ENCODE results near the gene ATP6V0C.

Gene ATP6V0C

DNA sequence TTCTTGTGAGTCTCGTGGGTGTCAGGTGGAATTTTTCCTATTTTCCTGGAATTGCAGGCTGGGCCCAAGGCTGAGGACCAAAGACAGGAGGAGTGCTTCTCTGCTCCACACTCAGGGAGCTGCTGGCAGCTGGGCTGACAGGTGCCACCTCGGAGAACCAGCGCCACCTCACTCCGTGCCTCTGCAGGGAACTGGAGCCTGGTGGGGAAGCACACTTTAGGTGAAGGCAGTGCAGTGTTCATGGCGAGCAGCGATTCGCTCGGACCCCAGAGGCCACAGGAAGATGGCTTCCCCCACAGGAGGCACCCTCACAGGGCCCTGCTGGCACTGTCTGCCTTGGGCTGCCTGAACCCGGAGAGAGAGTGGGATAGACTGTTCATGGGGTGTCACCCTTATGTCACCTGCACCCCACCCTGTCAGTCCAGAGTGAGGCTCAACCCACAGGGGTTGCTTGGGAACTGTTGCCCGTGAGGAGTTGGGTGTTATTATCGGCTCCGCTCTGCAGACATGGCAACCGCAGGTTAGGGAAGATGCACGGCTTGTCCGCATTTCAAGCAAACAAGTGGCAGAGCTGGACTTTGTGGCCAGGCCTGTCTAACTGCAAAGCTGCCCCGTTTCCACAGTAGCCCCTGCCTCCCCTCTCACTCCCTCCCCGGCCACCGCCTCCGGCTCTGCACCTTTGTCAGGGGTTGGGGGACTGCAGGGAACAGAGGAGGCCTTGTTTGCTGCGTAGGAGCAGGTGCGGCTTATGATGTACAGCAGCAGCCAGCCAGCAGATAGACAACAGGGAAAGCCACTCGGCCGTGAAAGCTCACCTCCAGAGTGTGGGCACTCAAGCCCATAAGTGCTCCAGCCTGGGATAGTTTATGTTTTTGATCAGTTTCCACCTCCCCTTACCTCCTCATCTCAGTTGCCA lies 23.3 kb upstream of the ATP6V0C start:
- no peak for FAIRE-seq
- no peak for DNase-seq (ENCODE audit: low spot score)

DNA sequence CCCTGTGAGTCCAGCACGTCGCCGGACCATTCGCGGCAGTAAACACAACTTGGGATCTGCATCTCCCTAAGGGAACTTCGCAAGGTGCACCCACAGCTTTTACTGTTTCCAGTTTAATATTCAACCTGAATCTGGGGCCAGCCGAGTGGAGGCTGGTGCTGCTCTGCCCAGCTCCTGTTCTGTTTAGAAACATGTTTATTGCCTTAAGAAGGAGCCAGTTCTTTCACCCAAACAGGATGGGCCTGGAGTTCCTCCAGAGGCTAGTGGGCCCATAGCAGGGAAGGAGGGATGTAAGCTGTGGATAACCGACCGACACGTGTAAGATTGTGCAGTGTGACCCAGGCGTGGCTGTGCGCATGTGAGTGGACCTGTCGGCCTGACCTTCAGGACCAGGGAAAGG lies 21.5 kb upstream of the ATP6V0C start:
- DNase-seq (ENCODE audit: low spot score) (no peak), FAIRE-seq (no peak)

DNA sequence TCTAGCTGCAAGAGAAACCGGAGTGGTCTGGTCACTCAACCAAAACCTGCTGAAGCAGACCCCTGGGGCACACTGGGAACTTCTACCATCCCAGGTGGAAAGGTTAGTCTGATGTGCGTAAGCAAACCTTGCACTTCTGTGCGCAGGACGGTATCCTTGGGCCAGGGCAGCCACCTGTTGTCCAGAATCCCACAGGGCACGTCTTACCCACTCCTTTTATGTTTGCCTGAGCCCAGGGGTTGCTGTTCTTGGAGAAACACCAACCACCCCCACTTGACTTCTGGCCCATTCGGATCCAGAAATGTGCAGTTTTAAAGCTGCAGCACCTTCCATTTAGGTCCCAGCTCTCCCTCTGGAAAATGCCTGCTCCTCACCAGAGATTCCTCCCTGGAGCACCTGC lies 20.1 kb upstream of the ATP6V0C start:
- FAIRE-seq (no peak), DNase-seq (ENCODE audit: low spot score) (no peak)

DNA sequence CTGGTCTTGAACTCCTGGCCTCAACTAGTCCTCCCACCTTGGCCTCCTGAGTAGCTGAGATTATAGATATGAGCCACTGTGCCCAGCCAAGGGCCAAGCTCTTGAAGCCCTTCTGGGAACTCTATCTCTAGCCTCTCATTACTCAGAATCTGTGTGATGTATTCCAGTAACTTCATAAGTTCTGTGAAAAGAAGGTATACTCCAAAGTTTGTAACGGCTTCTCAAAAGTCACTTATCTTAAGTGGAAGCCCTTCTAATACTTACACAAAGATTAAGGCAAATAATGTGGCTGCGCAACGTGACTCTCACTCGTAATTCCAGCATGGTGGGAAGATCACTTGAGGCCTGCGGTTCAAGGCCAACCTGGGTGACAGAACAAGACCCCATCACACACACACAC lies 19.1 kb upstream of the ATP6V0C start:
- no peak for DNase-seq (ENCODE audit: low spot score)
- no peak for FAIRE-seq

DNA sequence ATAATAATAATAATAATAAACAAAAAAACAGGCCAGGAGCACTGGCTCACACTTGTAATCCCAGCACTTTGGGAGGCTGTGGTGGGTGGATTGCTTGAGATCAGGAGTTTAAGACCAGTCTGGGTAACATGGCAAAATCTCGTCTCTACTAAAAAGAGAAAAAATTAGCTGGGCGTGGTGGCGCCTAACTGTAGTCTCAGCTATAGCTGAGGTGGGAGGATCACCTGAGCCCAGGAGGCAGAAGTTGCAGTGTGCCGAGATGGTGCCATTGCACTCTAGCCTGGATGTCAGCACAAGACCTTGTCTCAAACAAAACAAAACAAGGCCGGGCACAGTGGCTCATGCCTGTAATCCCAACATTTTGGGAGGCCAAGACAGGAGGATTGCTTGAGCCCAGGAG lies 18.7 kb upstream of the ATP6V0C start:
- DNase-seq (ENCODE audit: low spot score) (no peak), FAIRE-seq (no peak)

DNA sequence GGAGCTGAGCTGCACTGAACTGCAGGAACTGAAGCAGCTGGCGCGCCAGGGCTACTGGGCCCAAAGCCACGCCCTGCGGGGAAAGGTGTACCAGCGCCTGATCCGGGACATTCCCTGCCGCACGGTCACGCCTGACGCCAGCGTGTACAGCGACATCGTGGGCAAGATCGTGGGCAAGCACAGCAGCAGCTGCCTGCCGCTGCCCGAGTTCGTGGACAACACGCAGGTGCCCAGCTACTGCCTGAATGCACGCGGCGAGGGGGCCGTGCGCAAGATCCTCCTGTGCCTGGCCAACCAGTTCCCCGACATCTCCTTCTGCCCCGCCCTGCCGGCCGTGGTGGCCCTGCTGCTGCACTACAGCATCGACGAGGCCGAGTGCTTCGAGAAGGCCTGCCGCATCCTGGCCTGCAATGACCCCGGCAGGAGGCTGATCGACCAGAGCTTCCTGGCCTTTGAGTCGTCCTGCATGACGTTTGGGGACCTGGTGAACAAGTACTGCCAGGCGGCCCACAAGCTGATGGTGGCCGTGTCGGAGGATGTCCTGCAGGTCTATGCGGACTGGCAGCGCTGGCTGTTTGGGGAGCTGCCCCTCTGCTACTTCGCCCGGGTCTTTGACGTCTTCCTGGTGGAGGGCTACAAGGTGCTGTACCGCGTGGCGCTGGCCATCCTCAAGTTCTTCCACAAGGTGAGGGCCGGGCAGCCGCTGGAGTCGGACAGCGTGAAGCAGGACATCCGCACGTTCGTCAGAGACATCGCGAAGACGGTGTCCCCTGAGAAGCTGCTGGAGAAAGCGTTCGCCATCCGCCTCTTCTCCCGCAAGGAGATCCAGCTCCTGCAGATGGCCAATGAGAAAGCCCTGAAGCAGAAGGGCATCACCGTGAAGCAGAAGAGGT lies 17.3 kb upstream of the ATP6V0C start:
- FAIRE-seq, result no peak
- DNase-seq (ENCODE audit: low spot score), result no peak

DNA sequence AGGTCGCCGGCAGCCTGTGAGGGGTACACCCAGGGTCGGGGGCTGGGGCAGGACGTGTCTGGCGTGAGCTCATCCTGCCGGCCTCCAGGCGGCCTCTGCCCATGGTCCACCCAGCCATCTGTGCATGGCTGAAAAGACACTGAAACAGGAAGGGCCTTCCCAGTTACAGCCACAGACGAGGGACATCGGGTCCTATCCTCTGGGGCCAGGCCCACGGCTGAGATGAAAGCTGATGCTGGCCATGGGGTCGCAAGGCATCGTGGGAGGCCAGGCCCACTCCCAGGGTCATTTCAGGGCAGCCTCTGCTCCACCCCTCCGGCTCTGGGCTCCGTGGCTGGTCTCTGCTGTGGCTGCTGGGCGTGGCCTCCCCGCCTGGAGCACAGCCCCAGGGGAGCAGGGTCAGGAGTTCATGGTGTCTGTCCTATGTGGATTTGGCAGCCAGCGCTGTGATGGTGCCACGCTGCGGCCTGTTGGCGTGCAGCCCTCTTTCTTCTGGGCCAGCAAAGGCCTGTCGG lies 16.6 kb upstream of the ATP6V0C start:
- DNase-seq (ENCODE audit: low spot score), result no peak
- FAIRE-seq, result no peak

DNA sequence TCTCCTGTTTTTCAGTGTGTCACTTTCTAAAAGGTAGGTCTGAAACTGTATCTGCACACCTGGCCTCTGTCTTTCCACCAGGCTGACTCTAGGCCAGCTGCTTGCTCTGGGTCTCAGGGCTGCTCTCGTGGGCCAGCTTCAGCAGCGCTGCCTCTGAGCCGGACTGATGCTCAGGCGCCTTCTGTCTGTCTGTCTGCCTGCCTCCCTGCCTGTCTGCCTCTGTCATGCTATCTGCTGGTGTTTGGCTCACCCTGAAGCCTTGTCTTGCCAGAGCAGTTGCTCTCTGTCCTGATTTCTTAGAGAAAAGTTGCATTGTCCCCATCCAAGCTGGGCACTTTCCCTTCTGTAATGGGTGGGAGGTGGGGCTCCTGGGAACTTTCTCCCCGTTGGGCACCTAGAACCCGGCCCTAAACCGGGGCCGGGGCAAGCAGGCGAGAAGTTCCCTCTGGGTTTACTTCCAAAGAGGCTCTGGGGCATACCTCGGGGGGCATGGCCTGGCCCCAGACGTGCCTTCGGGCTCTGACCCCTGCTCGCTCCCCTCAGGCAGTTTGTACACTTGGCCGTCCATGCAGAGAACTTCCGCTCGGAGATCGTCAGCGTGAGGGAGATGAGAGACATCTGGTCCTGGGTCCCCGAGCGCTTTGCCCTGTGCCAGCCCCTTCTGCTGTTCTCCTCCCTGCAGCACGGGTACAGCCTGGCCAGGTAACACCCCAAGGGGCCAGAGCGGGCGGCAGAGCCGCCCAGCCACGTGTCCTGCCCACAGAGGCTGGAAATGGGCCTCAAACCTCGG lies 15.9 kb upstream of the ATP6V0C start:
- no peak for FAIRE-seq

DNA sequence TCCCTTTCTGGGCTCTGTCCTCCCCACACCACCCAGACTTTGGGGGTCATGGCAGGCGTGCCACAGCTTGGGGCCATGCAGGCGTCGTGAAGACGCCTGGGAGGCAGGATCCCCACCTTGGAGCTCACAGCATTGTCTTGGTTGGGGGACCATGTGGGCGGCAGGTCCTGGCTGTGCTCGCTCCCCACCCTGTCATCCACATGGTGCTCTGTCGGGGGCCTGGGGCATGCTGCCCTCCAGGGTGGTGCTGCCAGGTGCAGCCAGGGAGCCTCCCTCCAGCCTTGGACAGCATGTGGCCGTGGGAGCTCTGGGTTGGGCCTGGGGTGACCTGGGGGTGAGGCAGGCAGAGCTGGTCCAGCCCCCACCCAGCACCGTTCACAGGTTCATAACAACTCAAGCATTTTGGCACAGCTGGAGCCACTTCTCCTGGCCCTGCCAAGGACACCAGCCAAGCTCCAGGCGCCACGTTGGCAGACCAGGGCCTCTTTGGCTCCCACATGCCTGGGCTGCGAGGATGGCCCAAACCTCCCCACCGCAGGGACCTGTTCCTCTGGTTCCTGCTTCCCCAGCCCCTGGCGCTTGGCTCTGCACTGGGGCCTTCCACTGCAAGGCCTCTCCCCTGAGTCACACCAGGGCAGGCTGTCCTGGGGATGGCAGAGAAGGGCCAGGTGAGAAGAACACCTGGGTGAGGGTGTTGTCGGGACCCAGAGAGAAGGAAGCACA lies 15.1 kb upstream of the ATP6V0C start:
- FAIRE-seq (no peak), DNase-seq (ENCODE audit: low spot score) (no peak)

More for the DNA sequence above, 15.9 kb upstream of the ATP6V0C start:
- DNase-seq (ENCODE audit: low spot score), result no peak

DNA sequence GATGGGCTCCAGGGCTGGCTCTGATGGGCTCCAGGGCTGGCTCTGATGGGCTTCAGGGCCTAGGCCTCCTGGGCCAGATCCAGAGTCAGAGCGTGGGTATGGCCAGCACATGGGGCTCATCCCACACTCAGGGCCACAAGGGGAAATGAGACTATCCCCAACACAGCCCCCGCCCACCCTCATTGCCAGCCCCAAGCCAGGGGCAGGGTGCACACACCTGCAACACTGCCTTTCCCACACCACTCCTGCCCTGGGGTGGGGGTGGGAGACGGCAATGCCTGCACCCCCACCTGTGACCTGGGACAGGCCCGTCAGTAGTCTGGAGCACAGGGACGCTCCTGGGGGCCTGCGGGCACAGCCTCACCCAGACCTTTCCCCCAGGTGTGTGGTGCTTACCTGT lies 14.3 kb upstream of the ATP6V0C start:
- DNase-seq (ENCODE audit: low spot score), result no peak
- no peak for FAIRE-seq

DNA sequence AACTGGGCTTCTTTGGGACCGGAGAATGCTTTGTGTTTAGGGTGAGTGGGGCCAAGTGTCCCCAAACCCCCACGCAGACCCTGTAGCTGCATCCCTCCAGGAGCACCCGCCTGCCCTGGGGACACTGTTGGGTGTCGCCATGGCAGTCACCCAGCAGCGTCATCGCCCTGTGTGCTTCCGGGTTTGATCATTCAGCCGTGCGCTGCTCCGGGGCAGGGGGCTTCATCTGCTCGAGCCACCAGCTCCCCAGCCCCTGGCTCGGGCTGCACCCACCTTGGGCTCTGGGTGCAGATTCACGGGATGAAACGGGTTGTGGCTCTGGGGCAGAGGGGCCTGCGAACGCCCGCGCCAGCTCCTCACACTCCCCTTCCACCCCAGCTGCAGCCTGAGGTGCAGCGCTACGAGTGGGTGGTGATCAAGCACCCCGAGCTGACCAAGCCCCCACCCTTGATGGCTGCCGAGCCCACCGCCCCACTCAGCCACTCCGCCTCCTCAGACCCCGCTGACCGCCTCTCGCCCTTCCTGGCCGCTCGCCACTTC lies 13.8 kb upstream of the ATP6V0C start:
- DNase-seq (ENCODE audit: low spot score) (no peak), FAIRE-seq (no peak)

DNA sequence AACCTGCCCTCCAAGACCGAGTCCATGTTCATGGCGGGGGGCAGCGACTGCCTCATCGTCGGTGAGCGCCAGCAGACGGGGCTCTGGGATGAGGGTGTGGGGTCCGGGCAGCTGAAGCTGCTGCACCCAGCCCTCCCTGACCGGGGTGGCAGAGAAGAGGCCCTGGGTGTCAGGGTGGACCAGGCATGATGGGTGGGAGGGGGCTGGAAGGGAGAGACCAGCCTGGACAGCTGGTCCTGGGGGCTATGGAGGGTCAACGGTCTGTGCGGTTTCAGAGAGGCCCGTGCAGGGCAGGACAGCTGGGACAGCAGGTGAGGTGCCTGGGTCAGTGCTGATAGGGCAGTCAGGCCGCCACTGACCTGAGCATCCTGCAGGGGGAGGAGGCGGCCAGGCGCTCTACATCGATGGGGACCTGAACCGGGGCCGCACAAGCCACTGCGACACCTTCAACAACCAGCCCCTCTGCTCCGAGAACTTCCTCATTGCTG lies 13.3 kb upstream of the ATP6V0C start:
- FAIRE-seq, result no peak
- no peak for DNase-seq (ENCODE audit: low spot score)

DNA sequence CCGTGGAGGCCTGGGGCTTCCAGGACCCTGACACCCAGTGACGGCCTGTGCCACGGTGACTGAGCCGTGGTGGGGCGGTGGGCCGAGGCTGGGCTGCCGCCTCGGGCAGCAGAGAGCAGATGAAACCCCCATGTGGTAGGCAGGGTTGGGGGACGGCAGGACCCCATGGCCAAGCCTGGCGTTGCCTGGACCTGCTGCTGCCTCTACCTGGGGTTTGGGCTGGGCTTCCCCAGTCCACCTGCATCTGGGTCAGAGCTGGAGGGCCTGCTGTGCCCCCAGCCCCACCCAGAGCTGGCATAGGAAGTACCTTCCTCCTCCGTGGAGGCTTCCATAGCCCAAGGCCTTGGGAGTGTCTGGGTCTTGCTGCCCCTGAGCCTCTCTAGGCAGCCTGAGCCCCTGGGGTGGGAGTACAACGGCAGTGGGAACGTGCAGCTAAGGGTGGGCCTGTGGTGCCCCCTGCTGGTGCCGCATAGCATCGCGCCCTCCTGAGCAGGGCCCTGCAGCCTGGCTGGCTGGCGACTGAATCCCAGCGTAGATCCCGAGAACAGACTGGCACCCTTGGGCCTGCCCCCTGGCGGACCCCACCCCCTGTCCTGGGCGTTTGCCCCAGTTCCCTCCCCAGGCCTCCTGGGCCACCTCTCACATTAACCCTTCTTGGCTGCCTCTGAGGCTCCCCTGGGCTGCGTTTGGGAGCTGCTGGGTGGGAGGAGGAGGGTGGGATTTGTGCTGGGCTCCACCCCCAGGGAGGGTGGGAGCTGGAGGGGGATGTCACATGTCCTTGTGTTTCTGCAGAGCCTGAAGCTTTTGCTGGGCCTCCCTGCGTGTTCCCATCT lies 12.6 kb upstream of the ATP6V0C start:
- DNase-seq (ENCODE audit: low spot score) (peak; percentile 66), FAIRE-seq (no peak)

DNA sequence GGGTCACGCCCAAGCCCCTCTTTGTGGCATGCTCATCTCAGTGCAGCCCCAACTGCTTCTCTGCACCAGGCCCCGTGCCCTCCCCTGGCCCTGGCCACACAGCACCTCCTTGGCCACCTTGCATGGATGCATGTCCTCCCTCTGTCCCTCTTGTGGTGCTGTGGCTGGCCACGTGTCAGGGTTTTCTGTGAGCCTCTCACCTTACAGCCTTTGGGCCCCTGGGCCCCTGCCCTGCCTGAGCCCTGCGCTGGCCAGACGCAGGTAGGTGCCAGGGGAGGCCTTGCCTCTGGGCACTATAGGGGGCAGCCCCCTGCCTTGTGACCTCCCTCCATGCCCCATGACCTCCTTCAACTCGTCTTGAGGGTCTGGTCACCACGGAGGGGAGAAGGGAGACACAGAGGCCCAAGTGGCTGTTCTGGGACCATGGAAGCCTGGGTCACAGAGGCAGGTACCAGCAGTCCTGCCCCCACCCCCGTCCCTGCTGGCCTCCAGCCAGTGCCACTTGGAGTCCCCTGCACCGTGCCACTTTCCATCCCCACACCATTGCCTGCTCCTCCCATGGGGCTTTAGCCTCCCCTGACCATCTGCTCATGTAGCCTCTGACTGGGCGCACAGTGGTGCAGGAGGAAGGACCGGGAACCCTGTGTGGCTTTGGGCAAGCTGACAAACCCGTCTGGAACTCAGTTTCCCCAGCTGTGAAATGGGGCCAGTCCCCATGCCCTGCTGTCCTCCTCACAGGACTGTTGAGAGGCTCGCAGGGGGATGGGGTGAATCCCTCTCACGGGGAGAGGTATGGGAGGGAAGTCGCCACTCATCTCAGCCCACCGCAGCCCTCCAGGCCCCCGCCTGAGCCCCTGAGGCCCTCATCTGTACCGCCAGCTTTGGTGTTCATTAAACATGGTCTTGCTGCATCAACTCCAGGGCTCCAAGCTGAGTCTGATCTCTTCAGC lies 11.5 kb upstream of the ATP6V0C start:
- DNase-seq (ENCODE audit: low spot score), result no peak

DNA sequence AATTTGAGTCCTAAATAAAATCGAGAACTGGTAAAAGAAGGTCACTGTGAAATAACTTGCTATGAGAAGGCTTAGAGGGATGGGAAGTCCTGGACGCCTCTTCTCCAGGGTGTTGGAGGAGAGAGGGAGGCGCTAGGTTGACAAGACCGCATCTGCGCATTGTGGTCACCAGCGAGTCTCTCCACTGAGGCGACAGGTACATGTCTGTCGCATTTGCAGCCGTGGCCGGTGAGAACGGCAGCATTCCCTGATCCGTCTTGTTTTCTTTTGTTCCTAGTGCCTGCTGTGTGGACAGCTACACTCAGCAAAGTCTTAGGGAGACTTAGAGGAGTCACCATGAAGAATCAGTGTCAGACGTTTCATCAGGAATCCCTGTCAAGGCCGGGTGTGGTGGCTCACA lies 8.1 kb upstream of the ATP6V0C start:
- FAIRE-seq (no peak), DNase-seq (ENCODE audit: low spot score) (no peak)

More for the DNA sequence above, 11.5 kb upstream of the ATP6V0C start:
- no peak for FAIRE-seq

DNA sequence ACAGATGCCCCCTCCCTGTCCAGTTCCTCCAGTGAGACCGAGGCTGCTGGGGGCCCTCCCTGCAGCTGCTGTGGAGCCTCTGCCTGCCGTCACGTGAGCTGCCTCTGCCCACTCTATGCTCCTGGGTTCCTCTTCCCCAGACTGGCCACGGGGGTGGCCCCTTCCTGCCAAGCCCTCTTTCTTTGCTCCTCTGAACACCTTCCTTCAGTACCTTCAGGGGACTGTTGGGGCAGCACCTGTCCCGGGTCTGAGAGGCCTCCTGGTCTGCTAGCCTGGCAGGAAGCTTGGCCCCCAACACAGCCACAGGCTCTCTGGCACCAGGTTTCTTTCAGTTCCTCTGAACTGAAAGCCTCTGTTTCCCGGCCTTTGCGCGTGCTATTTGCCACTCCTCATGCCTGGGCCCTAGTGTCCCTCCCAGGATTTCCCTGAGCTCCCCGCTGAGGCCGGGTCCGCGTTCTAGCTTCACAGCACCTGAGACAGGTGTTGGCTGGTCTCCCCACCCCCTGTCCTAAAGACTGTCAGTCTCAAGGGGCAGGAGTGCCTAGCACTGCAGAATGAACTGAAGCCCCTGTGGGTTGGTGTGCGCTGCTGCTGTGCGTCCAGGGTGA lies 6.6 kb upstream of the ATP6V0C start:
- no peak for FAIRE-seq
- no peak for DNase-seq (ENCODE audit: low spot score)

DNA sequence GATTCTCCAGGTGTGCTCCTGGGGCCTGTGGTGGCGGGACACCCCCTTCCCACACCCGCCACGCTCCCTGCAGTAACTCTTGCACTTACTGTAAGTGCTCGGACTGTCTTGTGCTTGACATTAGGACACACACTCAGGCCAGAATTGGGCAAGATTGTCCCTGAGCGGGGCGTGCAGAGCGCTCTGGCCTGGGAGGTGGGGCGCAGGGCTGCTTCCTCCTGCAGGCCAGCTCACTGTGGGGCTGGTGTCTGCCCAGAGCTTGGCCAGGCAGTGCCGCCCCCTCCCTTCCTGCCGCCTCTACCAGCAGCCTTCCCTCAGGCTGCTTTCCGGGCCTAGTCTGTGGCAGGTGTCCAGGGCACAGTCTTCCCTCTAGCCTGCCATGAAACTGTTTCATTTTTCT lies 6.1 kb upstream of the ATP6V0C start:
- FAIRE-seq, result no peak
- DNase-seq (ENCODE audit: low spot score), result no peak

Measured in RCC 7860 (cell line).